ENCODE data around the gene CCDC12.

- no peak for TF ChIP-seq CTCF (IDR thresholded peaks at IDR 0.05)
- TF ChIP-seq POLR2A (IDR thresholded peaks at IDR 0.05): no peak
Observed at GRCh38 chr3:46962427-46962826, 14.1 kb downstream of the CCDC12 start.
